HepG2 (cell line): ENCODE results near the gene SERPINB10. TPM values are rescaled to one million over a fixed set of nuclear protein-coding genes. Genes with fewer than 3 reads are reported as not detected.

Experiments
- ATAC-seq: fragments of 200-7000 bp; cut with Tn5 transposase; 3 replicates; pipeline ENCODE4 v1.9.1; 2020; ENCODE audit warnings: mild to moderate bottlenecking, moderate library complexity
- BruUV-seq: library from RNA; stranded (reverse); fragments of 400-500 nt; replicated peaks from 2 replicates; lab custom pipeline; 2021; lab: Mats Ljungman, UMichigan
- CTCF ChIA-PET: fragments of 300-600 bp; formaldehyde crosslinking; extraction: SDS; loops from one replicate; lab custom pipeline; 2021; ENCODE audit warnings: low total read pairs, inconsistent platforms, low intra/inter-chr PET ratio; lab: Yijun Ruan, JAX
- POLR2A ChIA-PET: fragments of 350-600 bp; sonication (Branson Sonifier 250); formaldehyde crosslinking; loops from one replicate; lab custom pipeline; 2020; ENCODE audit warnings: antibody characterized with exemption, inconsistent platforms; lab: Yijun Ruan, JAX
- DNase-seq: peaks from one replicate; pipeline ENCODE4 v3.0.0-alpha.2; 2015; ENCODE audit warnings: low spot score
- FAIRE-seq: peaks from 3 replicates; lab custom pipeline; 2011; peaks lifted over from hg19 to GRCh38; lab: Jason Lieb, UNC
- H2AFZ ChIP-seq: one replicate; pipeline ENCODE4 v1.6.1; 2011; ENCODE audit warnings: low read length, inconsistent platforms
- H3K27ac ChIP-seq: fragments of 300-600 bp; 3 replicates; pipeline ENCODE4 v1.8.0; 2011; ENCODE audit warnings: mixed run types, mild to moderate bottlenecking, mixed read lengths, low read length, inconsistent platforms; ENCODE audit not compliant: insufficient read depth; ENCODE audit errors: extremely low read length
- H3K27me3 ChIP-seq, 2 experiments: fragments of 200-600 bp in 1 of 2; 2 replicates in 1 of 2; 3 replicates in 1 of 2; pipeline versions ENCODE4 v1.6.0 to v1.8.0; 2011; ENCODE audit warnings: low read length in 2 of 2, mild to moderate bottlenecking in 2 of 2, moderate library complexity in 2 of 2, inconsistent platforms in 1 of 2; ENCODE audit not compliant: insufficient read depth in 2 of 2, control insufficient read depth in 1 of 2
- H3K36me3 ChIP-seq, 2 experiments: fragments of 200-600 bp in 1 of 2; replicated peaks in 1 of 2; 2 replicates in 1 of 2; 3 replicates in 1 of 2; pipeline versions ENCODE4 v1.5.1 to v1.8.0; 2011; ENCODE audit warnings: low read length in 2 of 2, inconsistent platforms in 1 of 2; ENCODE audit not compliant: insufficient read depth in 2 of 2, control insufficient read depth in 1 of 2
- H3K4me1 ChIP-seq: 2 replicates; pipeline ENCODE4 v1.5.1; 2012; ENCODE audit warnings: low read length, inconsistent platforms; ENCODE audit not compliant: insufficient read depth
- H3K4me2 ChIP-seq: 2 replicates; pipeline ENCODE4 v1.6.0; 2011; ENCODE audit warnings: low read depth, low read length, inconsistent platforms
- H3K4me3 ChIP-seq, 3 experiments: fragments of 200-600 bp in 1 of 3; sonication (generic), shearing (Covaris generic) in 1 of 3; replicated peaks in 1 of 3; 2 replicates each; pipeline ENCODE4 v1.5.1; 2011 to 2016; ENCODE audit warnings: low read length in 3 of 3, inconsistent platforms in 2 of 3, low read depth in 2 of 3, mild to moderate bottlenecking in 2 of 3, control low read depth in 1 of 3, mixed read lengths in 1 of 3; ENCODE audit not compliant: insufficient read depth in 1 of 3
- H3K79me2 ChIP-seq: one replicate; pipeline ENCODE4 v1.6.1; 2011; ENCODE audit warnings: low read length, inconsistent platforms; ENCODE audit not compliant: insufficient read depth
- H3K9ac ChIP-seq: 2 replicates; pipeline ENCODE4 v1.6.0; 2011; ENCODE audit warnings: mild to moderate bottlenecking, low read depth, low read length, inconsistent platforms; ENCODE audit not compliant: insufficient read depth
- H3K9me3 ChIP-seq: 2 replicates; pipeline ENCODE4 v1.5.1; 2012; ENCODE audit warnings: mild to moderate bottlenecking, low read length
- H4K20me1 ChIP-seq: 2 replicates; pipeline ENCODE4 v1.6.0; 2011; ENCODE audit warnings: inconsistent platforms, mild to moderate bottlenecking, low read length, moderate library complexity; ENCODE audit not compliant: insufficient read depth
- ATF7-NPFF ChIP-seq: sonication (generic); formaldehyde crosslinking; IDR thresholded peaks from 2 replicates; pipeline ENCODE4 v1.8.1; 2023; ENCODE audit warnings: mild to moderate bottlenecking, low read depth, missing genetic modification reagents, moderate library complexity
- CHD4 ChIP-seq: fragments of 200-600 bp; sonication (generic); IDR thresholded peaks from 2 replicates; pipeline ENCODE4 v1.7.0; 2017; ENCODE audit warnings: mild to moderate bottlenecking, low read length, borderline replicate concordance
- CREB3 ChIP-seq: sonication (generic); formaldehyde crosslinking; IDR thresholded peaks from 2 replicates; pipeline ENCODE4 v1.5.0; 2020; ENCODE audit warnings: missing genetic modification reagents
- EHMT2 ChIP-seq: fragments of 200-600 bp; sonication (generic); IDR thresholded peaks from 2 replicates; pipeline ENCODE4 v1.7.0; 2017; ENCODE audit warnings: antibody characterized with exemption, low read depth, low read length, borderline replicate concordance
- MAF1 ChIP-seq: sonication (generic); formaldehyde crosslinking; IDR thresholded peaks from 2 replicates; pipeline ENCODE4 v1.5.0; 2020; ENCODE audit warnings: missing genetic modification reagents, borderline replicate concordance
- MAFF ChIP-seq: IDR thresholded peaks from 2 replicates; pipeline ENCODE4 v1.6.1; 2011; ENCODE audit warnings: low read depth, low read length, improper control_type of control experiment
- MAFK ChIP-seq, 2 experiments: IDR thresholded peaks in 1 of 2; conservative IDR thresholded peaks in 1 of 2; 2 replicates each; pipeline ENCODE4 v1.6.1; 2011; ENCODE audit warnings: improper control_type of control experiment in 2 of 2, low read length in 2 of 2
- RORA ChIP-seq: sonication (generic); formaldehyde crosslinking; IDR thresholded peaks from 2 replicates; pipeline ENCODE4 v1.5.0; 2020; ENCODE audit warnings: mild to moderate bottlenecking, missing genetic modification reagents, moderate library complexity
- SAFB2 ChIP-seq: sonication (generic); formaldehyde crosslinking; IDR thresholded peaks from 2 replicates; pipeline ENCODE4 v1.5.1; 2020; ENCODE audit warnings: missing genetic modification reagents, low read depth, mild to moderate bottlenecking, borderline replicate concordance
- ZFP62 ChIP-seq: sonication (generic); formaldehyde crosslinking; IDR thresholded peaks from 2 replicates; pipeline ENCODE4 v1.4.0; 2020; ENCODE audit warnings: missing genetic modification reagents
- ZNF260 ChIP-seq: sonication (generic); formaldehyde crosslinking; IDR thresholded peaks from 2 replicates; pipeline ENCODE4 v1.4.0; 2020; ENCODE audit warnings: missing genetic modification reagents, low read depth, mild to moderate bottlenecking, borderline replicate concordance
- ZNF546 ChIP-seq: sonication (generic); formaldehyde crosslinking; conservative IDR thresholded peaks from 2 replicates; pipeline ENCODE4 v1.8.1; 2023; ENCODE audit warnings: mild to moderate bottlenecking, missing genetic modification reagents
- WGBS: methylation state at CpG from one replicate; pipeline ENCODE4 v1.1.6; 2017; ENCODE audit warnings: low lambda C conversion rate; 5-methylcytosine and 5-hydroxymethylcytosine counted together
- in situ Hi-C: cut with HindIII; loops from 2 replicates; pipeline ENCODE4 v1.10.0; 2017; ENCODE audit warnings: low pct_unique_long_range_greater_than_20kb; ENCODE audit not compliant: extremely low pct_ligation_motif_present
- intact Hi-C: fragments of 100-400 bp; cut with micrococcal nuclease; formaldehyde crosslinking; loops from one replicate; pipeline ENCODE4 v1.10.0; 2022; ENCODE audit not compliant: unreplicated experiment
- polyA plus RNA-seq, 8 experiments: library from polyadenylated mRNA; depleted of rRNA in 3 of 8; stranded (reverse) in 7 of 8; unstranded in 1 of 8; fragments of >200 nt; fragmentation: Illumina TruSeq in 4 of 8; extraction: Trizol in 4 of 8; gene quantifications; 2 replicates each; pipeline versions ENCODE4 v1.2.1 to v1.2.3, GENCODE V29; 2011 to 2016; ENCODE audit warnings: low read depth in 4 of 8, missing spikeins in 1 of 8, mixed read lengths in 1 of 8; ENCODE audit not compliant: insufficient read depth in 1 of 8
- total RNA-seq, 5 experiments: library from RNA; depleted of rRNA; stranded (reverse); fragments of >200 nt; fragmentation: Illumina TruSeq; extraction: Trizol; gene quantifications; 2 replicates each; pipeline ENCODE4 v1.2.3, GENCODE V29; 2016; ENCODE audit warnings: low read depth in 1 of 5
- TF ChIP-seq, protein P1 (sequence below): sonication (generic); formaldehyde crosslinking; IDR thresholded peaks from 2 replicates; pipeline ENCODE4 v1.4.0; 2020; ENCODE audit warnings: missing genetic modification reagents
- TF ChIP-seq, protein P2 (sequence below): sonication (generic); formaldehyde crosslinking; IDR thresholded peaks from 2 replicates; pipeline ENCODE4 v1.9.0; 2021; ENCODE audit warnings: missing genetic modification reagents, borderline replicate concordance

Gene SERPINB10
- total and polyA plus RNA-seq, 2 of the 13 experiments (the other 11 are each of a cell fraction or from before 2014, with no cell fraction given) = not detected

DNA sequence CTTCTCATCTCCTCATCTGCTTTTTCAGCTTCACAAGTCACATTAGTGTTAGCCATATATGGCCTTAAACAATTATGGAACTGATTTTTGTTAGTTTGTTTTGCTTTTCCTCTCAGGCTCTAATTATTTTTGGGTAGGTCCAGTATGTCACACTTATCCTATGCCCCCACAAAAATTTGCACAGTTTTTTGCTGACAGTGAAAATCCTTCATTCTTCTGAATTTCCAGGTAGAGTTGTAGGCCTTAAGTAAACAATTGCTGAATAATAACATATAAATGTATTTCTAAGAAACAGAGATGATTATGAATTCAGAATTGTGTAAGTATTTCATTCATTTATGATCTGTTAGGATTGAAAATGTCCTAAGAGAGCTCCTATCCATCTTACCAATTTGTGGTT, 8.6 kb upstream of the SERPINB10 start:
- in situ Hi-C loops = loop anchor here (10.0 kb wide), 1 partner anchor 76 kb away; the partner anchor contains the start of gene SERPINB8
- Histone ChIP-seq H2AFZ (no peak overlapping the region), H4K20me1 (no peaks in the 10 kb centered on the region), H3K27me3 (no peaks in the 10 kb centered on the region), H3K4me1 (no peaks in the 10 kb centered on the region), H3K27ac (no peak overlapping the region), H3K9ac (no peak overlapping the region), H3K4me2 (no peak overlapping the region), H3K9me3 (no peaks in the 10 kb centered on the region), H3K36me3 (no peaks in the 10 kb centered on the region), H3K4me3 (no peak overlapping the region), H3K79me2 (no peaks in the 10 kb centered on the region)
- POLR2A ChIA-PET = no interaction called here
- no TSS peak for BruUV-seq
- CTCF ChIA-PET = no interaction called here
- DNase-seq (no peak), ATAC-seq (no peak), FAIRE-seq (no peak)
- intact Hi-C loops = no loop called here
- TF ChIP-seq MAFF = peak; percentile 57; the same call in 1 of the 2 replicates
- TF ChIP-seq MAFK (conservative IDR thresholded peaks at IDR 0.05 in 1 of 2, IDR thresholded peaks at IDR 0.05 in 1 of 2; ENCODE audit: low read length in 2 of 2) = peak in 1 of 2 experiments; percentile 78; a peak in 3 of 4 replicates
- TF ChIP-seq, protein P1, sequence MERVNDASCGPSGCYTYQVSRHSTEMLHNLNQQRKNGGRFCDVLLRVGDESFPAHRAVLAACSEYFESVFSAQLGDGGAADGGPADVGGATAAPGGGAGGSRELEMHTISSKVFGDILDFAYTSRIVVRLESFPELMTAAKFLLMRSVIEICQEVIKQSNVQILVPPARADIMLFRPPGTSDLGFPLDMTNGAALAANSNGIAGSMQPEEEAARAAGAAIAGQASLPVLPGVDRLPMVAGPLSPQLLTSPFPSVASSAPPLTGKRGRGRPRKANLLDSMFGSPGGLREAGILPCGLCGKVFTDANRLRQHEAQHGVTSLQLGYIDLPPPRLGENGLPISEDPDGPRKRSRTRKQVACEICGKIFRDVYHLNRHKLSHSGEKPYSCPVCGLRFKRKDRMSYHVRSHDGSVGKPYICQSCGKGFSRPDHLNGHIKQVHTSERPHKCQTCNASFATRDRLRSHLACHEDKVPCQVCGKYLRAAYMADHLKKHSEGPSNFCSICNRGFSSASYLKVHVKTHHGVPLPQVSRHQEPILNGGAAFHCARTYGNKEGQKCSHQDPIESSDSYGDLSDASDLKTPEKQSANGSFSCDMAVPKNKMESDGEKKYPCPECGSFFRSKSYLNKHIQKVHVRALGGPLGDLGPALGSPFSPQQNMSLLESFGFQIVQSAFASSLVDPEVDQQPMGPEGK = no peak

GRCh38 chr18:63903851-63904570, 3.7 kb upstream of the SERPINB10 start:
- Histone ChIP-seq H4K20me1 (no peaks in the 10 kb centered on the region), H3K27me3 (no peaks in the 10 kb centered on the region), H3K4me1 (no peaks in the 10 kb centered on the region), H3K79me2 (no peaks in the 10 kb centered on the region), H3K36me3 (no peaks in the 10 kb centered on the region), H3K9me3 (no peaks in the 10 kb centered on the region), H3K9ac (no peak overlapping the region), H2AFZ (no peak overlapping the region), H3K4me3 (no peak overlapping the region), H3K27ac (no peak overlapping the region), H3K4me2 (no peak overlapping the region)
- WGBS = 0% methylated on average over 1 of the region's 1 CpG
- DNase-seq (no peak), ATAC-seq (no peak), FAIRE-seq (no peak)
- POLR2A ChIA-PET = no interaction called here
- intact Hi-C loops = no loop called here
- in situ Hi-C loops = no loop called here
- BruUV-seq = no TSS peak
- CTCF ChIA-PET = no interaction called here
- no peak for TF ChIP-seq ZNF546 (CRISPR knock-in tag)
- TF ChIP-seq SAFB2 = no peak
- no peak for TF ChIP-seq ZFP62 (CRISPR knock-in tag)
- no peak for TF ChIP-seq CHD4
- no peak for TF ChIP-seq ZNF260 (CRISPR knock-in tag)
- TF ChIP-seq ATF7-NPFF (CRISPR knock-in tag) = no peak
- TF ChIP-seq, protein P2, sequence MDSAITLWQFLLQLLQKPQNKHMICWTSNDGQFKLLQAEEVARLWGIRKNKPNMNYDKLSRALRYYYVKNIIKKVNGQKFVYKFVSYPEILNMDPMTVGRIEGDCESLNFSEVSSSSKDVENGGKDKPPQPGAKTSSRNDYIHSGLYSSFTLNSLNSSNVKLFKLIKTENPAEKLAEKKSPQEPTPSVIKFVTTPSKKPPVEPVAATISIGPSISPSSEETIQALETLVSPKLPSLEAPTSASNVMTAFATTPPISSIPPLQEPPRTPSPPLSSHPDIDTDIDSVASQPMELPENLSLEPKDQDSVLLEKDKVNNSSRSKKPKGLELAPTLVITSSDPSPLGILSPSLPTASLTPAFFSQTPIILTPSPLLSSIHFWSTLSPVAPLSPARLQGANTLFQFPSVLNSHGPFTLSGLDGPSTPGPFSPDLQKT (CRISPR knock-in tag) = no peak
- no peak for TF ChIP-seq RORA (CRISPR knock-in tag)
- no peak for TF ChIP-seq EHMT2
- TF ChIP-seq MAF1 = no peak
- TF ChIP-seq CREB3 (CRISPR knock-in tag) = no peak
